K562 (cell line): Measurements from ENCODE around the gene ANKH. TPM values are rescaled to one million over a fixed set of nuclear protein-coding genes. Genes with fewer than 3 reads are reported as not detected.
A peak's percentile ranks its signal among the peaks of the same experiment; 100 is the strongest.

Experiments
- ATAC-seq: fragments of 200-7000 bp; cut with Tn5 transposase; 3 replicates; pipeline ENCODE4 v1.9.1; 2020; ENCODE audit warnings: moderate library complexity
- BruUV-seq: library from RNA; stranded (reverse); fragments of 400-500 nt; replicated peaks from 2 replicates; lab custom pipeline; 2021; lab: Mats Ljungman, UMichigan
- CTCF ChIA-PET: fragments of 300-600 bp; formaldehyde crosslinking; extraction: SDS; loops from one replicate; lab custom pipeline; 2021; ENCODE audit warnings: low intra/inter-chr PET ratio; lab: Yijun Ruan, JAX
- POLR2A ChIA-PET: fragments of 300-600, 350-650 bp; sonication (Branson Sonifier 250); formaldehyde crosslinking; extraction: SDS; loops from one replicate; lab custom pipeline; 2021; ENCODE audit warnings: antibody characterized with exemption, inconsistent platforms; lab: Yijun Ruan, JAX
- DNase-seq, 4 experiments: peaks; one replicate each; pipeline versions ENCODE4 v3.0.0 to v3.0.0-alpha.2; 2011 to 2018; ENCODE audit warnings: low spot score in 3 of 4, mixed read lengths in 3 of 4; ENCODE audit errors: extremely low read depth in 1 of 4
- FAIRE-seq: peaks from 2 replicates; lab custom pipeline; 2011; peaks lifted over from hg19 to GRCh38; lab: Jason Lieb, UNC
- H2AFZ ChIP-seq: 2 replicates; pipeline ENCODE4 v1.6.0; 2011; ENCODE audit warnings: low read depth, low read length, control low read depth, inconsistent platforms
- H3K27ac ChIP-seq: fragments of 200-600 bp; 3 replicates; pipeline ENCODE4 v1.8.0; 2011; ENCODE audit warnings: low read depth, mild to moderate bottlenecking, control low read depth, inconsistent platforms, low read length, moderate library complexity, mixed read lengths; ENCODE audit errors: extremely low read depth
- H3K27me3 ChIP-seq, 2 experiments: fragments of 300-600 bp in 1 of 2; 2 replicates in 1 of 2; 3 replicates in 1 of 2; pipeline versions ENCODE4 v1.6.0 to v1.8.0; 2011; ENCODE audit warnings: inconsistent platforms in 2 of 2, low read length in 2 of 2, mild to moderate bottlenecking in 1 of 2, mixed read lengths in 1 of 2, moderate library complexity in 1 of 2; ENCODE audit not compliant: control insufficient read depth in 2 of 2, insufficient read depth in 2 of 2
- H3K36me3 ChIP-seq: fragments of 300-600 bp; 3 replicates; pipeline ENCODE4 v1.8.0; 2011; ENCODE audit warnings: mild to moderate bottlenecking, low read length, inconsistent platforms; ENCODE audit not compliant: control insufficient read depth, insufficient read depth
- H3K4me1 ChIP-seq, 2 experiments: fragments of 200-600 bp in 1 of 2; replicated peaks in 1 of 2; 2 replicates in 1 of 2; 3 replicates in 1 of 2; pipeline versions ENCODE4 v1.5.1 to v1.8.0; 2011; ENCODE audit warnings: inconsistent platforms in 2 of 2, low read length in 2 of 2, mild to moderate bottlenecking in 1 of 2, mixed read lengths in 1 of 2, moderate library complexity in 1 of 2; ENCODE audit not compliant: control insufficient read depth in 2 of 2, insufficient read depth in 2 of 2
- H3K4me2 ChIP-seq: 2 replicates; pipeline ENCODE4 v1.6.1; 2011; ENCODE audit warnings: low read length, control low read depth, inconsistent platforms, mixed read lengths; ENCODE audit not compliant: insufficient read depth
- H3K4me3 ChIP-seq: fragments of 200-600 bp; sonication (generic), shearing (Covaris generic); 2 replicates; pipeline ENCODE4 v1.5.1; 2016; ENCODE audit warnings: control low read depth, inconsistent platforms
- H3K79me2 ChIP-seq: fragments of 200-600 bp; 3 replicates; pipeline ENCODE4 v1.8.0; 2011; ENCODE audit warnings: low read length, inconsistent platforms; ENCODE audit not compliant: control insufficient read depth, insufficient read depth
- H3K9ac ChIP-seq, 2 experiments: 2 replicates each; pipeline versions ENCODE4 v1.6.0 to v1.6.1; 2011; ENCODE audit warnings: low read depth in 2 of 2, low read length in 2 of 2, control low read depth in 1 of 2, inconsistent platforms in 1 of 2, mild to moderate bottlenecking in 1 of 2, mixed read lengths in 1 of 2; ENCODE audit not compliant: insufficient read depth in 1 of 2
- H3K9me1 ChIP-seq: one replicate; pipeline ENCODE4 v1.6.0; 2011; ENCODE audit warnings: inconsistent platforms, mild to moderate bottlenecking, low read length, moderate library complexity; ENCODE audit not compliant: control insufficient read depth, insufficient read depth
- H3K9me3 ChIP-seq: replicated peaks from 2 replicates; pipeline ENCODE4 v1.5.1; 2011; ENCODE audit warnings: low read depth, low read length, inconsistent platforms; ENCODE audit not compliant: control insufficient read depth, insufficient read depth
- H4K20me1 ChIP-seq: replicated peaks from 2 replicates; pipeline ENCODE4 v1.6.1; 2011; ENCODE audit warnings: low read length, inconsistent platforms, mixed read lengths; ENCODE audit not compliant: control insufficient read depth, insufficient read depth
- CBFA2T2 ChIP-seq: fragments of 450-650 bp; conservative IDR thresholded peaks from 2 replicates; pipeline ENCODE4 v1.6.1; 2017; ENCODE audit warnings: mild to moderate bottlenecking
- SAFB ChIP-seq: fragments of 200-400 bp; formaldehyde crosslinking; IDR thresholded peaks from 2 replicates; pipeline ENCODE4 v1.6.1; 2017; ENCODE audit warnings: low read depth, low read length, borderline replicate concordance
- SIN3B ChIP-seq: fragments of 450-650 bp; IDR thresholded peaks from 2 replicates; pipeline ENCODE4 v1.6.1; 2017; ENCODE audit warnings: low read depth, mild to moderate bottlenecking, moderate library complexity
- TAF1 ChIP-seq: IDR thresholded peaks from 2 replicates; pipeline ENCODE4 v1.6.1; 2011; ENCODE audit warnings: mild to moderate bottlenecking, low read length, moderate library complexity; ENCODE audit not compliant: insufficient read depth, control insufficient read depth, severe bottlenecking; ENCODE audit errors: extremely low read depth
- ZBTB1 ChIP-seq: sonication (generic); formaldehyde crosslinking; IDR thresholded peaks from 2 replicates; pipeline ENCODE4 v1.8.1; 2023; ENCODE audit warnings: missing genetic modification reagents, low read depth, mild to moderate bottlenecking, borderline replicate concordance
- ZNF134 ChIP-seq: fragments of 250-450 bp; sonication (Bioruptor Pico); conservative IDR thresholded peaks from 2 replicates; pipeline ENCODE4 v1.4.0; 2020
- ZNF431 ChIP-seq: sonication (generic); formaldehyde crosslinking; IDR thresholded peaks from 2 replicates; pipeline ENCODE4 v1.8.0; 2022; ENCODE audit warnings: mild to moderate bottlenecking, missing genetic modification reagents
- WGBS: fragments of 100-300 bp; shearing (Covaris generic); methylation state at CpG from one replicate; pipeline ENCODE4 v1.1.6; 2016; ENCODE audit warnings: low coverage, mixed read lengths; ENCODE audit not compliant: insufficient coverage; ENCODE audit errors: missing lambda C conversion rate; 5-methylcytosine and 5-hydroxymethylcytosine counted together
- in situ Hi-C: fragments of 300-500 bp; cut with MboI; formaldehyde crosslinking; loops from 4 replicates; pipeline ENCODE4 v1.15.0; 2018; ENCODE audit warnings: inconsistent platforms, mixed read lengths
- intact Hi-C: fragments of 100-400 bp; cut with micrococcal nuclease; formaldehyde crosslinking; loops from 2 replicates; pipeline ENCODE4 v1.14.2; 2022
- polyA plus RNA-seq, 8 experiments: library from polyadenylated mRNA; depleted of rRNA in 4 of 8; stranded (reverse) in 5 of 8; unstranded in 3 of 8; fragments of >200 nt; fragmentation: Nextera tagmentation in 2 of 8; fragmentation: Illumina TruSeq in 1 of 8; extraction: Ambion mirVana in 2 of 8; extraction: Trizol in 1 of 8; gene quantifications; 2 replicates each; pipeline versions ENCODE4 v1.2.1 to v1.2.3, GENCODE V29; 2011 to 2014; ENCODE audit warnings: inconsistent platforms in 1 of 8, missing spikeins in 1 of 8
- total RNA-seq, 7 experiments: library from RNA; depleted of rRNA in 6 of 7; stranded (reverse); fragments of >200 nt in 6 of 7; fragmentation: Illumina TruSeq in 2 of 7; extraction: Trizol in 2 of 7; gene quantifications; 2 replicates each; pipeline versions ENCODE4 v1.2.1 to v1.2.3, GENCODE V29; 2011 to 2021; ENCODE audit warnings: low replicate concordance in 1 of 7
- TF ChIP-seq, protein P1 (sequence below): fragments of 450-650 bp; formaldehyde crosslinking; conservative IDR thresholded peaks from 2 replicates; pipeline ENCODE4 v1.4.0; 2022; ENCODE audit warnings: mild to moderate bottlenecking, missing genetic modification characterization
- TF ChIP-seq, protein P2 (sequence below), 2 experiments: fragments of 450-650 bp in 1 of 2; sonication (generic) in 1 of 2; formaldehyde crosslinking; conservative IDR thresholded peaks; 2 replicates each; pipeline versions ENCODE4 v1.4.0 to v1.8.1; 2020 to 2022; ENCODE audit warnings: mild to moderate bottlenecking in 1 of 2, missing genetic modification reagents in 1 of 2
- TF ChIP-seq, protein P3 (sequence below): fragments of 150-350 bp; IDR thresholded peaks from 2 replicates; pipeline ENCODE4 v1.6.1; 2014; ENCODE audit warnings: low read depth, mild to moderate bottlenecking, low read length, borderline replicate concordance

Gene ANKH
- total and polyA plus RNA-seq, 9 of the 15 experiments (the other 6 are each of a cell fraction or from before 2014, with no cell fraction given), result 0.79 to 12.2 (median 4.5) TPM

DNA sequence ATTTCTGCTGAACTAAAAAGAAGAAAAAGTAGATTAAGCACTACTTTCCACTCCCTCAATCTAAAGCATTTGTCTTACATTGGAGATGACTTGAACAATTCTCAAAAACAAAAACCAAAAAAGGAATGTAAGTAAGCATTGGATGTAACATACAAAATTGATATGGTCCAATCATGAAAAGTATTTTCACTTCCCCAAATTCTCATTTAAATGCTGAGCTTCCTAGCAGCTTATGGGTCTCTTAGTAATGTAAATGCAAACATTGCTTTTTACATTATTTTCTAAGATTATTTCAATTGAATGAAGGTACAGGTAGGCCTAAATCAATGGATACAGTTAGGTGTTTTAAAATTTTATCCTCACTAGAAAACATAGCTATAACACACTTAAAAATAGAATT is 20.0 kb downstream of the ANKH start:
- Histone ChIP-seq H3K79me2 (no peaks in the 10 kb centered on the region), H4K20me1 (peaks cover 13% of the 10 kb centered on the region), H3K27ac (no peak overlapping the region), H3K27me3 (peaks cover 19 to 33% of the 10 kb centered on the region in 2 experiments), H3K4me1 (no peaks in the 10 kb centered on the region), H3K4me3 (no peak overlapping the region), H3K9me3 (no peaks in the 10 kb centered on the region), H3K36me3 (no peaks in the 10 kb centered on the region), H3K4me2 (no peak overlapping the region), H3K9me1 (no peaks in the 10 kb centered on the region), H3K9ac (no peak overlapping the region), H2AFZ (no peak overlapping the region)
- POLR2A ChIA-PET, result interaction anchor here (1.4 kb wide), 1 partner anchor 19 kb away, joined by 4 read pairs; no protein-coding TSS in a partner anchor
- FAIRE-seq, result no peak
- no TSS peak for BruUV-seq
- in situ Hi-C loops, result no loop called here
- DNase-seq, result no peak
- intact Hi-C loops, result no loop called here
- CTCF ChIA-PET, result no interaction called here
- TF ChIP-seq ZBTB1 (CRISPR knock-in tag) (no peak), SIN3B (no peak)
- TF ChIP-seq, protein P1, sequence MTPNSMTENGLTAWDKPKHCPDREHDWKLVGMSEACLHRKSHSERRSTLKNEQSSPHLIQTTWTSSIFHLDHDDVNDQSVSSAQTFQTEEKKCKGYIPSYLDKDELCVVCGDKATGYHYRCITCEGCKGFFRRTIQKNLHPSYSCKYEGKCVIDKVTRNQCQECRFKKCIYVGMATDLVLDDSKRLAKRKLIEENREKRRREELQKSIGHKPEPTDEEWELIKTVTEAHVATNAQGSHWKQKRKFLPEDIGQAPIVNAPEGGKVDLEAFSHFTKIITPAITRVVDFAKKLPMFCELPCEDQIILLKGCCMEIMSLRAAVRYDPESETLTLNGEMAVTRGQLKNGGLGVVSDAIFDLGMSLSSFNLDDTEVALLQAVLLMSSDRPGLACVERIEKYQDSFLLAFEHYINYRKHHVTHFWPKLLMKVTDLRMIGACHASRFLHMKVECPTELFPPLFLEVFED (CRISPR knock-in tag), result no peak
- TF ChIP-seq, all 486 proteins: peak for 0
- ATAC-seq, result no peak

DNA sequence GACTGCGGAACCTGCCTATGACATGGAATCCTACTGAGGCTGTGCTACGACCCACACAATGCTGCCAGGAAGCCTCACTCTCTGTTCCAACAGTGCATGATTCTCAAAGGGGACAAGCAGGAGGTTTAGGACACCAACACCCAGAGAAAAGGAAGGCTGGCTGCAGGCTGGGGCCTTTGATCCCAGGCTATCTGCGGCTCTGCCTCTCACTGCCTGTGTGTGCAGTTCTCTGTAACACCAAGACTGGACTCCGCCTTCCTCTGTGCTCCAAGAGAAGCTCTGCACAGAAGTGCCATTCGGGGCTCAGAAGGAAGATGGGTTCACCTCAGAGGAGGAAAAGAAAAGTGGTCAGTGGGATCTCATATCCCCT is 20.5 kb downstream of the ANKH start:
- Histone ChIP-seq H3K4me3 (no peak overlapping the region), H3K79me2 (no peaks in the 10 kb centered on the region), H3K4me2 (no peak overlapping the region), H3K4me1 (no peaks in the 10 kb centered on the region), H4K20me1 (peaks cover 13% of the 10 kb centered on the region), H3K9me3 (no peaks in the 10 kb centered on the region), H3K27me3 (peaks cover 17 to 32% of the 10 kb centered on the region in 2 experiments), H3K9me1 (no peaks in the 10 kb centered on the region), H2AFZ (no peak overlapping the region), H3K9ac (no peak overlapping the region), H3K36me3 (no peaks in the 10 kb centered on the region), H3K27ac (no peak overlapping the region)
- ChIA-PET CTCF (no interaction called here), POLR2A (interaction anchor here (1.4 kb wide), 1 partner anchor 19 kb away, joined by 4 read pairs; no protein-coding TSS in a partner anchor)
- FAIRE-seq (no peak), ATAC-seq (peak; percentile 52), DNase-seq (no peak)
- intact Hi-C loops, result no loop called here
- in situ Hi-C loops, result no loop called here
- 2% methylated on average over 5 of the region's 5 CpGs for WGBS
- BruUV-seq, result no TSS peak
- TF ChIP-seq ZNF134 (CRISPR knock-in tag), result no peak
- no peak for TF ChIP-seq CBFA2T2
- TF ChIP-seq, protein P2, sequence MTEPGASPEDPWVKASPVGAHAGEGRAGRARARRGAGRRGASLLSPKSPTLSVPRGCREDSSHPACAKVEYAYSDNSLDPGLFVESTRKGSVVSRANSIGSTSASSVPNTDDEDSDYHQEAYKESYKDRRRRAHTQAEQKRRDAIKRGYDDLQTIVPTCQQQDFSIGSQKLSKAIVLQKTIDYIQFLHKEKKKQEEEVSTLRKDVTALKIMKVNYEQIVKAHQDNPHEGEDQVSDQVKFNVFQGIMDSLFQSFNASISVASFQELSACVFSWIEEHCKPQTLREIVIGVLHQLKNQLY (CRISPR knock-in tag; conservative IDR thresholded peaks at IDR 0.05), result no peak
- TF ChIP-seq, protein P3, sequence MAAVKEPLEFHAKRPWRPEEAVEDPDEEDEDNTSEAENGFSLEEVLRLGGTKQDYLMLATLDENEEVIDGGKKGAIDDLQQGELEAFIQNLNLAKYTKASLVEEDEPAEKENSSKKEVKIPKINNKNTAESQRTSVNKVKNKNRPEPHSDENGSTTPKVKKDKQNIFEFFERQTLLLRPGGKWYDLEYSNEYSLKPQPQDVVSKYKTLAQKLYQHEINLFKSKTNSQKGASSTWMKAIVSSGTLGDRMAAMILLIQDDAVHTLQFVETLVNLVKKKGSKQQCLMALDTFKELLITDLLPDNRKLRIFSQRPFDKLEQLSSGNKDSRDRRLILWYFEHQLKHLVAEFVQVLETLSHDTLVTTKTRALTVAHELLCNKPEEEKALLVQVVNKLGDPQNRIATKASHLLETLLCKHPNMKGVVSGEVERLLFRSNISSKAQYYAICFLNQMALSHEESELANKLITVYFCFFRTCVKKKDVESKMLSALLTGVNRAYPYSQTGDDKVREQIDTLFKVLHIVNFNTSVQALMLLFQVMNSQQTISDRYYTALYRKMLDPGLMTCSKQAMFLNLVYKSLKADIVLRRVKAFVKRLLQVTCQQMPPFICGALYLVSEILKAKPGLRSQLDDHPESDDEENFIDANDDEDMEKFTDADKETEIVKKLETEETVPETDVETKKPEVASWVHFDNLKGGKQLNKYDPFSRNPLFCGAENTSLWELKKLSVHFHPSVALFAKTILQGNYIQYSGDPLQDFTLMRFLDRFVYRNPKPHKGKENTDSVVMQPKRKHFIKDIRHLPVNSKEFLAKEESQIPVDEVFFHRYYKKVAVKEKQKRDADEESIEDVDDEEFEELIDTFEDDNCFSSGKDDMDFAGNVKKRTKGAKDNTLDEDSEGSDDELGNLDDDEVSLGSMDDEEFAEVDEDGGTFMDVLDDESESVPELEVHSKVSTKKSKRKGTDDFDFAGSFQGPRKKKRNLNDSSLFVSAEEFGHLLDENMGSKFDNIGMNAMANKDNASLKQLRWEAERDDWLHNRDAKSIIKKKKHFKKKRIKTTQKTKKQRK, result no peak
- TF ChIP-seq TAF1, result no peak
- no peak for TF ChIP-seq ZNF431 (CRISPR knock-in tag)
- no peak for TF ChIP-seq SAFB
